Cardiac fibroblast (primary cell): ENCODE data around the gene BIRC6.

ENCODE experiments used
- DNase-seq, 2 donors: peaks; one replicate each; pipeline versions ENCODE4 v3.0.0 to v3.0.0-alpha.2; 2010; ENCODE audit warnings: low read depth in 2 of 2
- H3K4me3 ChIP-seq, 2 donors: replicated peaks in 1 of 2; 1 replicate in 1 of 2; 2 replicates in 1 of 2; pipeline ENCODE4 v1.5.1; 2011; ENCODE audit warnings: low read depth in 2 of 2, low read length in 2 of 2, mild to moderate bottlenecking in 2 of 2, moderate library complexity in 1 of 2
- TF ChIP-seq, protein P1 (sequence below): IDR thresholded peaks from one replicate; pipeline ENCODE4 v1.5.1; 2011; ENCODE audit warnings: low read depth, mild to moderate bottlenecking, low read length, inconsistent platforms

BIRC6 gene

DNA sequence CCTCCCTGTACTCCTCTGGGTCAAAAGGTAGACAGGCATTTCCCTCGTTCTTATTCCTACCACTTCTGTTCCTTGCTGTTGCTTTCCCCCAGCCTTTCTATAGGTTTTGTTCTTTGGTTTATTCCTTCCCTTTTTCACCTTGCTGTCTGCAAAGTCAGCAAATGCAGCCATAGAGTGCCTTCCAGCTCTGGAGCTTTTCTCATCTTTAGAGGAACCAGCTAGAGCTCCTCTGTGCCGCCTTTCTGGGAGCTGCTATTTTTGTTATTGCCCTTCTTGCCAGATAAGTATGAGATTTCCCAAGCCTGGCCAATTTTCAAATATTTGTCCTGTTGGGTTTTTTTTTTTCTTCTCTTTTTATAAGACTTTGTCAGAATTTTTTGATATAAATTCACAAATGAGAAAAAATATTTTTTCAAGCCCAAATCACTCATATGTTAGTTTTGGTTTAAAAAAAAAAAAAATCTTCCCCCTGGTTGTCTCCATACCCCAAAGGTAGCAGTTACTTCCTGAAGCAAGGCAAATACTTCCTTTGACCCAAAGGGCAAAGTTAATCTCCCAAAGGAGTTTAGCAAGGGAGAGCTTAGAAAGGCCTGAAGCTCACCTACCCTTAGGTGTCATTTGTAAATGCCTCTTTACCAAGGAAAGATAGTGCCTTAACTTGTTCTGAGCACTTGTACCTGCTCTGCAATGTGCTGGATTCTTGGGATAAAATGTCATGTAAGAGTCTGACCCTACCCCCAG is 265.9 kb downstream of the BIRC6 start:
- TF ChIP-seq, protein P1, sequence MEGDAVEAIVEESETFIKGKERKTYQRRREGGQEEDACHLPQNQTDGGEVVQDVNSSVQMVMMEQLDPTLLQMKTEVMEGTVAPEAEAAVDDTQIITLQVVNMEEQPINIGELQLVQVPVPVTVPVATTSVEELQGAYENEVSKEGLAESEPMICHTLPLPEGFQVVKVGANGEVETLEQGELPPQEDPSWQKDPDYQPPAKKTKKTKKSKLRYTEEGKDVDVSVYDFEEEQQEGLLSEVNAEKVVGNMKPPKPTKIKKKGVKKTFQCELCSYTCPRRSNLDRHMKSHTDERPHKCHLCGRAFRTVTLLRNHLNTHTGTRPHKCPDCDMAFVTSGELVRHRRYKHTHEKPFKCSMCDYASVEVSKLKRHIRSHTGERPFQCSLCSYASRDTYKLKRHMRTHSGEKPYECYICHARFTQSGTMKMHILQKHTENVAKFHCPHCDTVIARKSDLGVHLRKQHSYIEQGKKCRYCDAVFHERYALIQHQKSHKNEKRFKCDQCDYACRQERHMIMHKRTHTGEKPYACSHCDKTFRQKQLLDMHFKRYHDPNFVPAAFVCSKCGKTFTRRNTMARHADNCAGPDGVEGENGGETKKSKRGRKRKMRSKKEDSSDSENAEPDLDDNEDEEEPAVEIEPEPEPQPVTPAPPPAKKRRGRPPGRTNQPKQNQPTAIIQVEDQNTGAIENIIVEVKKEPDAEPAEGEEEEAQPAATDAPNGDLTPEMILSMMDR = no peak
- DNase-seq = peak in 1 of 2 donors; percentile 44

DNA sequence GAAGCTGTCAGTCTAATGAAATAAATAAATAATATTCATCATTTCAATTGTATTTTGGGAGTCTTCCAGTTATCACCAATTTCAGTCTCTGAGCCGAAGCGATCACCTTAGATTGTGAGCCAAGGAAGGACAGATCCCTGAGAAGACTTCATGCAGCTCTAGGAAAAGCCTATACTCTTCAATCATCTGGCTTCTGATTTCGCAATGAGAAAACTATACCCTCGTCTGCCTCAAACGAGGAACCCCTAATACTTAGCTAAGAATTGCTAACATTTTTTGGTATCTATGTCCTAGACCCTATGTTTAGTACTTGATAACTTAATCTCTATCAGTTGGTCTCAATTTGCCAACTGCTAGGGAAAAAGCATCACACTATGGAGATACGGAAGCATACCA is 266.5 kb downstream of the BIRC6 start:
- no peak for DNase-seq
- no peak overlapping the region for H3K4me3 ChIP-seq
- TF ChIP-seq, protein P1 = no peak

More for the DNA sequence above, 265.9 kb downstream of the BIRC6 start:
- H3K4me3 ChIP-seq = no peak overlapping the region

DNA sequence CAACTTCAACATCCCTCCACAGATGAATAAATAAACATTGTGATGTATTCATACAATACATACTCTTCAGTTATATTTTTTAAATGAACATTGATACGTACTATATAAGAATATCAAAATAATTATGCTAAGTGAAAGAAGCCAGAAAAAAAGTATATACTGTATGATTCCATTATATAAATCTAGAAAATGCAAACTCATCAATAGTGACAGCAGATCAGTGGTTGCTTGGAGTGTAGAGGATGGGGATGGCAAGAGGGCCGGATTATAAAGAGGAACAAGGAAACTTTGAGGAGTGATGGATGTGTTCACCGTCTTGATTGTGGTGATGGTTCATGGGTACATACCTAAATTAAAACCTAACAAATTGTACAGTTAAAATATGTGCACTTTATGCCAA is 268.0 kb downstream of the BIRC6 start:
- TF ChIP-seq, protein P1 = no peak
- no peak overlapping the region for H3K4me3 ChIP-seq
- DNase-seq = no peak

DNA sequence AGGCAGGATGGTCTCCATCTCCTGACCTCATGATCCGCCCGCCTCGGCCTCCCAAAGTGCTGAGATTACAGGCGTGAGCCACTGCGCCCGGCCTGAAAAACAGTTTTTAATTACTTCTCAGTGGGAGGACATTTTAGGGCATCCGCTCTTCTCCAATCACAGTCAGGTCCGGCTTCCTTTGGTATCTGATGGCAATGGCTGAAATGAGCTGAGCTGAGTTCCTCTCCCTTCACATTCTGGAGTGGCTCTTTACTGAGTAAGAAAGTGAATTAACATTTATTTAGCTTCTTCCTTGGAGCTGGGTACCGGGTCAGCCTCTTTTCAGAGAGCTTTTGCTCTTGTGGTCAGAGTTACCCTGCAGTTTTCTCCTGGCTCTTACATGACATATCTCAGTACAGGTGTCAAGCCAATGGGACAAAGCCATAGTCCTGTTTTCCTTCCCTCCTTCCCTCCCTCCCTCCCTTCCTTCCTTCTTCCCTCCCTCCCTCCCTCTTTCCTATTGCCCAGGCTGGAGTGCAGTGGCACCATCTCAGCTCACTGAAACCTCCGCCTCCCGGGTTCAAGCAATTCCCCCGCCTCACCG is 269.9 kb downstream of the BIRC6 start:
- DNase-seq = no peak
- H3K4me3 ChIP-seq = no peak overlapping the region
- TF ChIP-seq, protein P1 = no peak

DNA sequence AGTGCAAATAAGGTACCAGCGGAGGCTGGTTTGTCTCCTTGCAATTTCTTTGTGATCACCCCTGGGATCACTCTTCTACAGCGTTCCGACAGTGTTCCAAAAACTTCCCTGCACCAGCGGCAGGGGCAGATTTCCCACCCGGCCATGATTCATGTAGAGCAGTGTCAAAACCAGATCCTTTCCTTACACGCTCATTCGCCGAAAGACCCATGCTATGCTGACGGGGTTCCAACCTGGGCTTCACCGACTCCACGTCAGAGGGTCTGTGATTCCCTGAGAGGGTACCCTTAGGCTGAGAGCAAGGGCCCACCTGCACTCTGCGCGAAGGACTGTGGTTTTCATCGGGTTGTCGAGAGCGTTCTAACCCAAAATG is 270.6 kb downstream of the BIRC6 start:
- peak; percentile 63 to 65 for DNase-seq
- TF ChIP-seq, protein P1 = peak; percentile 32
- H3K4me3 ChIP-seq = peak overlapping the region; percentile 94 to 96

DNA sequence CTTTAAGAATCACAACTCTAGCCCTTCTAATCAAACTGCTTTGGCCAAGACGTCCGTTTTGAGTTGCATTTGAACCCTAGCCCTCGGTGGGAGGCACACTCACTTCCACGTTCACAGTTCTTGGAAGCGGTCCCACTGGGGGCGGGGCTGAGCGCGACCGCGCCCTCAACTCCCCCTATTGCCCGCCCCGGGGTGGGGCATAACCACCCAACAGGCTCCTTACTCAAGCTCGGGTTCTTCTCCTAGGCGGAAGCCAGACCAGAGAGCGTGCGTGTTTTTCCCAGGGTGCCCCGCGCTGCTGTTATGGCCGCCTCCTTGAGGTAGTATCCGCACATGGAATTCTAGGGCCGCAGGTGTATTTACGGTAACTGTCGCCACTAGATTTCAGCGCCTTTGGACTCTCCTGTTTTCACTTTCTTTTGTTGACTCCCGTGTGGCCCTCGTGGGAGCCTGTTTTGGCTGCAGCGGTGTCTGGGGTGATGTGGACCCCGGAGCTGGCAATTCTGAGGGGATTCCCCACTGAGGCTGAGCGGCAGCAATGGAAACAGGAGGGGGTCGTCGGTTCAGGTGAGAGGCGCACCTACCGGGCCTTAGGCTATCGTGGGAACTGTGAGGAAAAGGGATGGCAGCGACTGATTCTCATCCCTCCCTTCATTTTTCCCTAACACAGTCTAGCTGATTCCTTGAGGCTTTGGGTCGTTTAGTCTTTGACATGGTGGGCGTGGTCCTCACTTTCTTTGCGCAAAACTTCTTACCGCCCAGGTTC is 271.2 kb downstream of the BIRC6 start, which contains the start of gene TTC27:
Gene TTC27 (plus strand): TSS at position 237 of the 766 bp plus-strand sequence. CDS start 243 bp downstream, at position 480.
- DNase-seq = peak; percentile 97
- TF ChIP-seq, protein P1 = no peak

More for the DNA sequence above, 271.2 kb downstream of the BIRC6 start, which contains the start of gene TTC27:
- H3K4me3 ChIP-seq = peak within 1 kb of the TSS; percentile 94 to 96
